Mammary epithelial cell (primary cell): ENCODE results near the gene MYOM3.

Source experiments
- CTCF ChIP-seq, 2 donors: IDR thresholded peaks in 1 of 2; conservative IDR thresholded peaks in 1 of 2; 2 replicates each; pipeline ENCODE4 v1.5.1; 2011 to 2012; ENCODE audit warnings: inconsistent platforms in 2 of 2, low read length in 2 of 2, mild to moderate bottlenecking in 2 of 2, control low read depth in 1 of 2, low read depth in 1 of 2; ENCODE audit not compliant: insufficient read depth in 1 of 2; ENCODE audit errors: extremely low read depth in 1 of 2
- EZH2 ChIP-seq: IDR thresholded peaks from 2 replicates; pipeline ENCODE4 v1.6.1; 2012; ENCODE audit warnings: low read length, inconsistent platforms, borderline replicate concordance

- TF ChIP-seq CTCF (conservative IDR thresholded peaks at IDR 0.05 in 1 of 2, IDR thresholded peaks at IDR 0.05 in 1 of 2; ENCODE audit: extremely low read depth in 1 of 2, insufficient read depth in 1 of 2, low read depth in 1 of 2, low read length in 2 of 2) = no peak
- no peak for TF ChIP-seq EZH2
Measured at GRCh38 chr1:24141311-24141997, 29.5 kb upstream of the MYOM3 start.
